ENCODE data around the gene FER1L5. TPM values are rescaled to one million over a fixed set of nuclear protein-coding genes. Genes with fewer than 3 reads are reported as not detected.

FER1L5 gene
- total and polyA plus RNA-seq, 2 donors (not counting 1 experiment from before 2014, with no cell fraction given), result not detected

DNA sequence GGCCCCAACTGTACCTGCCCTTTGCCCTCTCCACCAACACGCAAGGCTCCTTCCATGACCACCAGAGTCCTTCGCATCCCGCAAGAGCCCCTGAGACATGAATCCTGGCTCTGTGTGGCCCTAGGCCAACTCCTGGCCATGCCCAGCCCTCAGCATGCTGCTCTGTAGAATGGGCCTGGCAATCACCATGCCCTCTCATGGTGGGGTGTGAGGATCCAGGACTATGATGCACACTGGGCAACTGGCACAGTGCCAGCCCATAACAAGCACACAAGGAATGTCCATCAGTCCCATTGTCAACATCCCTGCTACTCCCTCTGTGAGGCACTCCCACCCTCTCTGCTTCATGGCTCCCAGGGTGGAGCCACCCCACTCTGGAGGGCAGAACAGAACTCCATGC, 44.7 kb downstream of the FER1L5 start:
- H3K9ac ChIP-seq (ENCODE audit: low read length), result no peak overlapping the region
- H3K27ac ChIP-seq (ENCODE audit: low read length in 2 of 2), result no peak overlapping the region
- H3K9me3 ChIP-seq (ENCODE audit: control extremely low read depth in 1 of 3, control insufficient read depth in 2 of 3, insufficient read depth in 1 of 3, low read length in 2 of 3), result no peaks in the 10 kb centered on the region
- H3K4me2 ChIP-seq (replicated peaks; ENCODE audit: low read depth, low read length, poor library complexity, severe bottlenecking), result no peak overlapping the region
- WGBS (ENCODE audit: insufficient coverage), result 100% methylated on average over 3 of the region's 3 CpGs
- ChIA-PET CTCF (no interaction called here), POLR2A (no interaction called here)
- no peaks in the 10 kb centered on the region for H3K79me2 ChIP-seq (ENCODE audit: control insufficient read depth, insufficient read depth, low read length)
- H2AFZ ChIP-seq (ENCODE audit: insufficient read depth, low read depth, low read length, poor library complexity, severe bottlenecking), result no peak overlapping the region
- H4K20me1 ChIP-seq (ENCODE audit: control insufficient read depth, insufficient read depth, low read length, poor library complexity, severe bottlenecking), result no peaks in the 10 kb centered on the region
- intact Hi-C loops (cut with micrococcal nuclease), result no loop called here
- no peaks in the 10 kb centered on the region for H3K36me3 ChIP-seq (replicated peaks in 1 of 2; ENCODE audit: control extremely low read depth in 1 of 2, control insufficient read depth in 1 of 2, extremely low read depth in 1 of 2, insufficient read depth in 2 of 2, low read length in 1 of 2)
- H3K27me3 ChIP-seq (replicated peaks in 1 of 4; ENCODE audit: control extremely low read depth in 1 of 4, control insufficient read depth in 3 of 4, insufficient read depth in 4 of 4, low read length in 3 of 4), result peaks cover 0 to 4% (median 1%) of the 10 kb centered on the region in 4 experiments
- H3K4me1 Mint-ChIP-seq, result no peaks in the 10 kb centered on the region
- no peak overlapping the region for H3K27ac Mint-ChIP-seq
- H3K4me3 ChIP-seq (ENCODE audit: control extremely low read depth in 1 of 5, extremely low read depth in 1 of 5, insufficient read depth in 1 of 5, low read depth in 2 of 5, low read length in 4 of 5), result no peak overlapping the region
- peaks cover 12% of the 10 kb centered on the region for H3K27me3 Mint-ChIP-seq
- TF ChIP-seq EZH2 (IDR thresholded peaks at IDR 0.05; ENCODE audit: borderline replicate concordance, insufficient read depth, low read depth, low read length, poor library complexity, severe bottlenecking), result no peak
- TF ChIP-seq, protein P1, sequence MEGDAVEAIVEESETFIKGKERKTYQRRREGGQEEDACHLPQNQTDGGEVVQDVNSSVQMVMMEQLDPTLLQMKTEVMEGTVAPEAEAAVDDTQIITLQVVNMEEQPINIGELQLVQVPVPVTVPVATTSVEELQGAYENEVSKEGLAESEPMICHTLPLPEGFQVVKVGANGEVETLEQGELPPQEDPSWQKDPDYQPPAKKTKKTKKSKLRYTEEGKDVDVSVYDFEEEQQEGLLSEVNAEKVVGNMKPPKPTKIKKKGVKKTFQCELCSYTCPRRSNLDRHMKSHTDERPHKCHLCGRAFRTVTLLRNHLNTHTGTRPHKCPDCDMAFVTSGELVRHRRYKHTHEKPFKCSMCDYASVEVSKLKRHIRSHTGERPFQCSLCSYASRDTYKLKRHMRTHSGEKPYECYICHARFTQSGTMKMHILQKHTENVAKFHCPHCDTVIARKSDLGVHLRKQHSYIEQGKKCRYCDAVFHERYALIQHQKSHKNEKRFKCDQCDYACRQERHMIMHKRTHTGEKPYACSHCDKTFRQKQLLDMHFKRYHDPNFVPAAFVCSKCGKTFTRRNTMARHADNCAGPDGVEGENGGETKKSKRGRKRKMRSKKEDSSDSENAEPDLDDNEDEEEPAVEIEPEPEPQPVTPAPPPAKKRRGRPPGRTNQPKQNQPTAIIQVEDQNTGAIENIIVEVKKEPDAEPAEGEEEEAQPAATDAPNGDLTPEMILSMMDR (IDR thresholded peaks at IDR 0.05), result no peak
- H3K4me3 Mint-ChIP-seq, result no peak overlapping the region
- H3K4me1 ChIP-seq (ENCODE audit: control insufficient read depth in 2 of 2, insufficient read depth in 2 of 2, low read length in 2 of 2), result no peaks in the 10 kb centered on the region
- ATAC-seq (ENCODE audit: low read depth) (no peak), DNase-seq (no peak)
- H3K9me3 Mint-ChIP-seq (ENCODE audit: insufficient read depth), result no peaks in the 10 kb centered on the region

DNA sequence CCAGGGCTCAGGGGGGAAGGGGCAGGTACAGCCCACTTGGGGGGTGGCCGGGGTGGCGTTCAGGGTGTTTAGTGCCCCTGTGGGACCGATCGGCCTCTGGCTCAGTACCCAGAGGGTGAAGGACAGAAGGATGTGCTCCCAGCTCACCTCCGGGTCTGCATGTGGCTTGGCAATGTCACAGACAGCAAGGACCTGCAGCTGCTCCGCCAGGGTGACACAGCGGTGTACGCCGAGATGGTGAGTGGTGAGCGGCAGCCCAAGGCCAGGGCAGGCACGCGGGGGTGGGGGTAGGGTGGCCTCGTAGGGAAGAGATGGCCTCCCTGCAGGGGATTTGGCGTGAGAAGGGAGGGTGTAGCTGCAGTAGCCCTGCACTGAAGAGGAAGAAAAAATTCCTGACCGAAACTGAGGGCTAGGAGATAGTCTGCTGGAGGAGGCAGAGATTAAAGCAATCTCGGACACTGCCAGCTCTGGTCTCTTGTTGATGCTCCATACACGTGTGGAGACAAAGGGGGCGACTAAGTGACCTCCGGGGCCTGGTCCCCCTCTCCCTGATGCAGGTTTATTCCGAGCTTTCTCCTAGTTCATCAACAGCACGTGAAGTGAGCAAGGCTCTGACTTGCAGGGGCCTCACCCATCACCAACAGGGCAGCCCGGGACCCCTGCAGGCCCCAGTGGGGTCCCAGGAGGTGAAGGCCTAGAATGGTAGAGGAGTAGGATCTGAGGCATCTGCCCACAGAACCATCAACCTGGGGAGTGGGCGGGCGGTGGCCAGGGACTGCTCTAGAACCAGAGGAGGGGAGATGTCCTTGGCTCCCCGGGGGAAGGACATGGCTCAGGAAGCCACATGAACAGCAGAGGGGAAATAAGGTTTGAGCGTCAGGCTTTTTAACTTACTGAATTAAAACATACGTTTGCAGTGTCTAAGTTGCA, 45.4 kb downstream of the FER1L5 start:
- Histone ChIP-seq H2AFZ (ENCODE audit: insufficient read depth, low read depth, low read length, poor library complexity, severe bottlenecking) (no peak overlapping the region), H3K27ac (ENCODE audit: low read length in 2 of 2) (no peak overlapping the region), H4K20me1 (ENCODE audit: control insufficient read depth, insufficient read depth, low read length, poor library complexity, severe bottlenecking) (no peaks in the 10 kb centered on the region), H3K4me1 (ENCODE audit: control insufficient read depth in 2 of 2, insufficient read depth in 2 of 2, low read length in 2 of 2) (no peaks in the 10 kb centered on the region), H3K79me2 (ENCODE audit: control insufficient read depth, insufficient read depth, low read length) (no peaks in the 10 kb centered on the region), H3K9ac (ENCODE audit: low read length) (no peak overlapping the region), H3K27me3 (replicated peaks in 1 of 4; ENCODE audit: control extremely low read depth in 1 of 4, control insufficient read depth in 3 of 4, insufficient read depth in 4 of 4, low read length in 3 of 4) (peaks cover 0 to 4% (median 1%) of the 10 kb centered on the region in 4 experiments), H3K4me2 (replicated peaks; ENCODE audit: low read depth, low read length, poor library complexity, severe bottlenecking) (no peak overlapping the region), H3K4me3 (ENCODE audit: control extremely low read depth in 1 of 5, extremely low read depth in 1 of 5, insufficient read depth in 1 of 5, low read depth in 2 of 5, low read length in 4 of 5) (no peak overlapping the region), H3K36me3 (replicated peaks in 1 of 2; ENCODE audit: control extremely low read depth in 1 of 2, control insufficient read depth in 1 of 2, extremely low read depth in 1 of 2, insufficient read depth in 2 of 2, low read length in 1 of 2) (no peaks in the 10 kb centered on the region), H3K9me3 (ENCODE audit: control extremely low read depth in 1 of 3, control insufficient read depth in 2 of 3, insufficient read depth in 1 of 3, low read length in 2 of 3) (no peaks in the 10 kb centered on the region)
- H3K27ac Mint-ChIP-seq, result no peak overlapping the region
- TF ChIP-seq, protein P1 (IDR thresholded peaks at IDR 0.05), result no peak
- no peak for TF ChIP-seq EZH2 (IDR thresholded peaks at IDR 0.05; ENCODE audit: borderline replicate concordance, insufficient read depth, low read depth, low read length, poor library complexity, severe bottlenecking)
- H3K9me3 Mint-ChIP-seq (ENCODE audit: insufficient read depth), result no peaks in the 10 kb centered on the region
- no peaks in the 10 kb centered on the region for H3K4me1 Mint-ChIP-seq
- CTCF ChIA-PET, result interaction anchor here (1.4 kb wide), 1 partner anchor 10 kb away, joined by 3 read pairs; no protein-coding TSS in a partner anchor
- ATAC-seq (ENCODE audit: low read depth) (no peak), DNase-seq (no peak)
- peaks cover 12% of the 10 kb centered on the region for H3K27me3 Mint-ChIP-seq
- H3K4me3 Mint-ChIP-seq, result no peak overlapping the region
- intact Hi-C loops (cut with micrococcal nuclease), result no loop called here
- POLR2A ChIA-PET, result no interaction called here
- WGBS (ENCODE audit: insufficient coverage), result 93% methylated on average over 24 of the region's 27 CpGs
